Stimulated activated CD8-positive, alpha-beta memory T cell treated with anti-CD3 and anti-CD28 coated beads, Interleukin-7, amount 100 ng/mL, for 48 hours (primary cell): Measurements from ENCODE around the gene KCNJ4.
A peak's percentile ranks its signal among the peaks of the same experiment; 100 is the strongest.
"Not testable (repeated sequence)": the region's sequence is repeated elsewhere in the genome, so short reads cannot be mapped to it uniquely, and the experiment has no call there.

Source experiments
- DNase-seq, 2 donors: peaks; one replicate each; pipeline ENCODE4 v3.0.0-alpha.2; 2020; ENCODE audit warnings: low read depth in 1 of 2; ENCODE audit errors: extremely low read depth in 1 of 2

Gene KCNJ4

GRCh38 chr22:38471237-38471636, 16.2 kb upstream of the KCNJ4 start:
- no peak for DNase-seq

- not testable (repeated sequence) for DNase-seq
Measured at GRCh38 chr22:38470179-38470578, 15.2 kb upstream of the KCNJ4 start.

- no peak for DNase-seq
Measured at GRCh38 chr22:38469306-38469781, 14.3 kb upstream of the KCNJ4 start.

- no peak for DNase-seq
Measured at GRCh38 chr22:38468443-38469305, 13.7 kb upstream of the KCNJ4 start.

GRCh38 chr22:38467904-38468442, 13.0 kb upstream of the KCNJ4 start, which contains the start of gene KDELR3:
Gene KDELR3 (plus strand): TSS chr22:38468096. CDS start chr22:38468234, 138 bp downstream.
- peak; percentile 28 to 45 for DNase-seq

- no peak for DNase-seq
Measured at GRCh38 chr22:38467438-38467903, 12.5 kb upstream of the KCNJ4 start.

GRCh38 chr22:38465673-38466490, 10.9 kb upstream of the KCNJ4 start:
- DNase-seq: no peak

GRCh38 chr22:38464992-38465672, 10.1 kb upstream of the KCNJ4 start:
- no peak for DNase-seq

GRCh38 chr22:38462960-38463784, 8.2 kb upstream of the KCNJ4 start:
- no peak for DNase-seq

GRCh38 chr22:38461414-38462081, 6.5 kb upstream of the KCNJ4 start:
- peak; percentile 43 to 53 for DNase-seq

- no peak for DNase-seq
Measured at GRCh38 chr22:38461057-38461413, 6.0 kb upstream of the KCNJ4 start.

GRCh38 chr22:38460426-38460840, 5.4 kb upstream of the KCNJ4 start:
- DNase-seq: no peak

GRCh38 chr22:38456841-38457699, 2.1 kb upstream of the KCNJ4 start:
- DNase-seq: no peak

GRCh38 chr22:38456272-38456835, 1.4 kb upstream of the KCNJ4 start:
- DNase-seq: no peak

GRCh38 chr22:38455530-38456271, 702 bp upstream of the KCNJ4 start:
- no peak for DNase-seq

- DNase-seq: no peak
Measured at GRCh38 chr22:38454353-38455075, 485 bp downstream of the KCNJ4 start.

GRCh38 chr22:38453996-38454352, 1.0 kb downstream of the KCNJ4 start:
- DNase-seq: no peak
